ES-I3 (cell line): ENCODE results near the gene GALE.
"Not testable (repeated sequence)": the region's sequence is repeated elsewhere in the genome, so short reads cannot be mapped to it uniquely, and the experiment has no call there.

Experiments used
- H3K36me3 ChIP-seq: 2 replicates; pipeline ENCODE4 v1.6.1; 2013; ENCODE audit warnings: mild to moderate bottlenecking, low read length, control low read depth, moderate library complexity; ENCODE audit not compliant: insufficient read depth
- H3K4me1 ChIP-seq: 2 replicates; pipeline ENCODE4 v1.6.1; 2013; ENCODE audit warnings: mild to moderate bottlenecking, control low read depth, low read length; ENCODE audit not compliant: insufficient read depth
- H3K9ac ChIP-seq: 2 replicates; pipeline ENCODE4 v1.6.1; 2013; ENCODE audit warnings: low read depth, mild to moderate bottlenecking, low read length, moderate library complexity
- H3K9me3 ChIP-seq: 2 replicates; pipeline ENCODE4 v1.6.1; 2013; ENCODE audit warnings: mild to moderate bottlenecking, low read length, moderate library complexity; ENCODE audit not compliant: control insufficient read depth, insufficient read depth

Gene GALE

DNA sequence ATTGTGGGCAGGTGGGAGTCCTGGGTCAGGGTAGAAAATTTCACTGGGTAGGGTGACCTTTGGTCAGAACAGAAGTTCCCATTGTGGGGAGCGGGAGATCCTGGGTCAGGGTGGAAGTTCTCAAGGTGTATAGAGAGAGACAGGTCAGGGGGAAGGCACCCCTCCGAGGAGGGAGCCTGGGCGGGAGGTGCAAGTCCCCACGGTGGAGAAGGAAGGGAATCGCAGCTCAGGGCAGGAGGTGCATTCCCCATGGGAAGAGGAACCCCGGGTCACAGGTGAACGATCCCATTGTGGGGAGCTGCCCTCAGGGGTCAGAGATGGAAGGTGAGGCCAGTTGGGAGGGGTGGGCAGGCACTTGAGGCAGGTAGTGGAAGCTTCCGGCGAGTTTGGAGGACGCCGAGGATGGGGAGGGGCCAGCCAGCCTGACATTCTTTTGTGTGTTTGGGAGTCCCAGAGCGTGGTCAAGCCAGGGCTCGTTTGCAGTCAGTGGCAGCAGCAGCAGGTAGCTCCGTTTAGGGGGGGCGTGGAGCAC is 9.0 kb downstream of the GALE start:
- H3K9me3 ChIP-seq: no peaks in the 10 kb centered on the region
- H3K36me3 ChIP-seq: peaks cover 8% of the 10 kb centered on the region
- H3K9ac ChIP-seq: peak overlapping the region; percentile 86
- peaks cover 9% of the 10 kb centered on the region for H3K4me1 ChIP-seq

DNA sequence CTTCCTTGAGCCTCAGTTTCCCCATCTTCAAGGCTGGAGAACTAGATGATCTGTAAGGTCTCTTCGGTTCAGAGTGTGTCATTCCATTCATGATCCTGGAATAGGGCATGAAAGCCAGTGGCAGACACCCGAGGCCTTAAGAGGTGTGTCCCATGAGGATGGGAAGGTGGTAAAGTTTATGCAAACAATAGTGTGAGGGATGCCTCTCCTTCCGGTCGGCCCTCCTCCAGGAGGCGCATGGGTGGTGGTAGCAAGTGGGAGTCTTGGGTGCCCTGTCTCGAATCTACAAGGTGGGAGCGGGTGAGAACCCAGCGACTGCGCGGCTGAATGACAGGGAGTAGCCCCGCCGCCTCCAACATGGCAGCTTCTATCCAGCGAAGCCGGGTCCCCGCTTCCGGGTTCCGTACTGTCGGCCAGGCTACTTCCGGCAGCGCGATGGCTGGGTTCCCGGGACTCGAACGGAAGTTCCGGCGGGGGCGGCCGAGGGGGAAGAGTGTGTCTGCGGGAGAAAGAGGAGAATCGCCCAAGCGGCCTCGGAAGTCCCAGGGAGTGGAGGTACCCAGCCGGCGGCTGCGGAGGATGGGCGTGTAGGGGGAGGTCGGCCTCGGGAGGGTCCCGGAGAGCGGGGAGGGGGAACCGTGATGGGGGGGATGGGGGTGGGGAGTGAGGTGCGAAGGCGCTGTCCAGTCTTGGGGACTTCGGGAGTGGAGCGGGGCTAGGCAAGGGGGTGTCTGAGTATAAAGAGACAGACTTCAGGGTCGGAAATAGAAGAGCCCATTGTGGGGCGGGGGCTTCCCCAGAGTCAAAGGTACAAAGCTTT is 9.6 kb downstream of the GALE start, which contains the start of gene LYPLA2:
Gene LYPLA2, plus strand, starts transcription at position 450 of the 820 bp plus-strand sequence. CDS start 1,538 bp downstream, outside the sequence.
- H3K4me1 ChIP-seq: peaks cover 9% of the 10 kb centered on the region
- H3K9me3 ChIP-seq: no peaks in the 10 kb centered on the region
- peaks cover 12% of the 10 kb centered on the region for H3K36me3 ChIP-seq
- H3K9ac ChIP-seq: peak within 1 kb of the TSS; percentile 86

DNA sequence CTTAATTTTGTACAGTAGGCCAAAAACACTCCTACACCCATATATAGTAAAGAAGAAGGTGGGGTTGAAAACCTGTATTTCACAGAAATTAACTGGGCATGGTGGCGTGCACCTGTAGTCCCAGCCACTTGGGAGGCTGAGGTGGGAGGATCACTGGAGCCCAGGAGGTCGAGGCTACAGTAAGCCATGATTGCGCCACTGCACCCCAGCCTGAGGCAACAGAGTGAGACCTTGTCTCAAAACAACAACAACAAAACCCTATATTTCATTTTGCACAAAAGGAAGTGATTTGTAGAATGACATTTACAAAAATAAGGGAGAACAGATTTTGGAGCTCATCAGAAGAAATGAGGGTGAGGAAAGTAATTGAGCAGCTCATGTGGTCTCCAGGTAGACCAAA is 11.9 kb downstream of the GALE start:
- Histone ChIP-seq H3K9ac (no peak overlapping the region), H3K36me3 (peaks cover 9% of the 10 kb centered on the region), H3K4me1 (peaks cover 9% of the 10 kb centered on the region), H3K9me3 (no peaks in the 10 kb centered on the region)

DNA sequence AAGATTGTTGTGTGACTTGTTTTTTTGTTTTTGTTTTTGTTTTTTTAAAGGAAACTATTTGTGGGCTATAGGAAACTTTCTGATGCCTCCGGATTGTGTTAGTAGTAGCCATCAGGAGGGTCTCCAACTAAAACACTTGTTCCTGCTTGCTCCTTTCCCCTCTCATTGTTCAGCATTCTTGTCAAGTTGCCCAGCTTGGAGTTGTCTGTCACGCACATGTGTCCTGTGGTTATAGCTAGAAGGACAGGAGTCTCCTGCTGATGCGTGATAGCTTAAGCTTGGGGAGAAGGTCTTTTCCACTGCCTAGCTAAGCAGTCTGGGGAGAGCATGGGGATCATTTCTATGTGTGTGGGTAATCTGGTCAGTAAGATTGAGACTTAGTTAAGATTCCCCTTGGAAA is 12.9 kb downstream of the GALE start:
- peaks cover 9% of the 10 kb centered on the region for H3K36me3 ChIP-seq
- no peak overlapping the region for H3K9ac ChIP-seq
- no peaks in the 10 kb centered on the region for H3K9me3 ChIP-seq
- H3K4me1 ChIP-seq: peaks cover 9% of the 10 kb centered on the region

DNA sequence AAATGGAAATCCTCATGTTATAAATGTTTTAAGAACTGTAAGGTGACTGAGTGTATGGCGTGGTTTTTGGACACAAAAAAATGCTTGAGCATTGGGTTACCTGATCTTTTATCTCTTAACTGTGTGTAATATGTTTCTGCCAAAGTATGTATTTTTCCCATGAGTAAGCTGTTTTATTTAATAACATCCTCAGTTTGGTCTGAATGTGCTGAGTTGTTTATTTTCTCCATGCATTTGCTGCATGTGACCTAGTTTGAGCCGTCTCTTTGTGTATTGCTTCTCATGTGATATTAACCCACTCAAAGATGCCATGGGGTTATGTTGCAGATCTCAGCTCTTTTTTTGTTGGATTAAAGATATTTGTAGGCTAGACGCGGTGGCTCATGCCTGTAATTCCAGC is 15.7 kb downstream of the GALE start:
- Histone ChIP-seq H3K36me3 (peaks cover 11% of the 10 kb centered on the region), H3K9me3 (no peaks in the 10 kb centered on the region), H3K9ac (no peak overlapping the region), H3K4me1 (peaks cover 4% of the 10 kb centered on the region; the same call in 1 of the 2 replicates)

DNA sequence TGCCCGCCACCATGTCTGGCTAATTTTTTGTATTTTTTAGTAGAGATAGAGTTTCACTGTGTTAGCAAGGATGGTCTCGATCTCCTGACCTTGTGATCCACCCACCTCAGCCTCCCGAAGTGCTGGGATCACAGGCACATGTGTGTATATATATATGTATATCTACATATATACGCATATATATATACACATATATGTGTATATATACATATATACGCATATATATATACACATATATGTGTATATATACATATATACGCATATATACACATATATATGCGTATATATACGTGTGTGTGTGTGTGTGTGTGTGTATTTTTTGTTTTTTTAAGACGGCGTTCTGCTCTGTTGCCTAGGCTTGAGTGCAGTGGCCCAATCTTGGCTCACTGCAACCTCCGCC is 17.4 kb downstream of the GALE start:
- H3K9ac ChIP-seq, H3K4me1 ChIP-seq, H3K9me3 ChIP-seq: not testable (repeated sequence)
- peaks cover 11% of the 10 kb centered on the region for H3K36me3 ChIP-seq

DNA sequence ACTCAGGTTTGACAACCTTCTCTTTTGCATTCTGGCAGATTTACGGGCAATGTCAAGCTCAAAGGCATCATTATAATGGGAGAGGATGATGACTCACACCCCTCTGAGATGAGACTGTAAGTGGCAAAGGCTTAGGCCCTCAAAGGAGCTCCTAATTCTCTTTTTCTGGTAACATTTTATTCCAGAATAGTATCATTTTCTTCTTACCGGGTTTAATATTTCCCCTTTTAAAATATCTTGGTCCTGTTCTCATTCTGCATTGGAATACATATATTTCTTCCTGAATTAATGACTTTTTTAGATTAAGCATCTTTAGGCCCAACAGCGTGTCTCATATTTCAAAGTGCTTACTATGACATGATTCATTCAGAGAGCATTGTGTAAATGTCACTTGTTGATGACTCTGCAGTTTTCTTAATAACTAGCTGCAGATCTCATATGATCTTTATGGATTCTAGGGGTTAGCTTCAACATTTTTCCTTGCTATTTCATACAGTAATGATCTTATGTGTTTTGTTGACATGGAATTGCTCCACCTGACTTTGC is 20.7 kb downstream of the GALE start:
- Histone ChIP-seq H3K36me3 (peaks cover 2% of the 10 kb centered on the region; the same call in 1 of the 2 replicates), H3K4me1 (peaks cover 9% of the 10 kb centered on the region), H3K9me3 (no peaks in the 10 kb centered on the region), H3K9ac (no peak overlapping the region)

DNA sequence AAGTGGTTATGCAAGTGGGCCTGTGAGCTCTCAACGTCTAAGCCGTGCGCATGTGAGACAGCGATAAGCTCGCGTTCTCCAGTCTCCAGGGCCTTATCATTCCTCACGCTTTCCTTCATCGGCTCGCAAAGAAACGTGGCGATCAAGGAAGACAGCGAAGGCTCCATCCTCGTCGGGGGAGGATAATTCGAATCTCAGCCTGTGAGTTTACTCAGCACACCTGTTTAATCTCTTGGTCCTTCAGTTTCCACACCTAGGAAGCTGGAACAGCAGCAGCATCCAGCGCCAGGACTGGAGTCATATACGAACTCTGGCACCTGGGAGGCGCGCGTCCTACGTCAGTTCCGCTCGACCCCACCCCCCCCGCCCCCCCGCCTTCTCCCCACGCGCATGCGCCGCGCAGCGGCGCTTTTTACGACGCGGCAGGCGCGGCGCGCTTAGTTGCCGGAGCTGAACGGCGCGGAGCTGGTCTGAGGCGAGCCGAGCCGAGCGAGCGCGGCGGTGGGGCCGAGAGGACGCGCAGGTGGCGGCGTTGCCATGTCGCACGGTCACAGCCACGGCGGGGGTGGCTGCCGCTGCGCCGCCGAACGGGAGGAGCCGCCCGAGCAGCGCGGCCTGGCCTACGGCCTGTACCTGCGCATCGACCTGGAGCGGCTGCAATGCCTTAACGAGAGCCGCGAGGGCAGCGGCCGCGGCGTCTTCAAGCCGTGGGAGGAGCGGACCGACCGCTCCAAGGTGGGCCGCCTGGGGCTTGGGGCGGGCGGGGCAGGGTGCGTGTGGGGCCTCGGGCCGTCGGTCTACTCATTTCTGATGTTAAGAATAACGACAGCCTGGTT is 22.4 kb downstream of the GALE start, which contains the start of gene PITHD1:
Gene PITHD1, plus strand, starts transcription at position 440 of the 836 bp plus-strand sequence. Its CDS starts 98 bp downstream, at position 538.
- H3K36me3 ChIP-seq: peaks cover 2% of the 10 kb centered on the region; the same call in 1 of the 2 replicates
- no peaks in the 10 kb centered on the region for H3K9me3 ChIP-seq
- H3K4me1 ChIP-seq: peaks cover 9% of the 10 kb centered on the region
- H3K9ac ChIP-seq: peak within 1 kb of the TSS; percentile 95

DNA sequence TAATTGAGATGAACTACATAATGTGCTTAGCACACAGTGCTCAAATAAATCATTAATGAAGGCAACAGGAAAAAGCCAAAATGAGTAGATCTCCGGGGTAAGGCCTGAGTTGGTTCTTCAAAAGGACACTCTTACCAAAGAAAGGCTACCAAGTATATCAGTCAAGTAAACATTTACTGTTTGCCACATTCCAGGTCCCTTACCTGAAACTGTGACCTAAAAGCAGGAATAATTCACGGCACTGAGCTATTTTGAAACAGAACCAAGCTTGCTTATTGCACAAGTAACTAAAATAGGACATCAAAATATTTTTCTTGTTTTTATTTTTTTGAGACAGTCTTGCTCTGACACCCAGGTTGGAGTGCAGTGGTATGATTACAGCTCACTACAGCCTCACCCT is 24.3 kb downstream of the GALE start:
- peaks cover 9% of the 10 kb centered on the region for H3K4me1 ChIP-seq
- no peaks in the 10 kb centered on the region for H3K9me3 ChIP-seq
- no peak overlapping the region for H3K9ac ChIP-seq
- H3K36me3 ChIP-seq: peaks cover 2% of the 10 kb centered on the region; the same call in 1 of the 2 replicates

DNA sequence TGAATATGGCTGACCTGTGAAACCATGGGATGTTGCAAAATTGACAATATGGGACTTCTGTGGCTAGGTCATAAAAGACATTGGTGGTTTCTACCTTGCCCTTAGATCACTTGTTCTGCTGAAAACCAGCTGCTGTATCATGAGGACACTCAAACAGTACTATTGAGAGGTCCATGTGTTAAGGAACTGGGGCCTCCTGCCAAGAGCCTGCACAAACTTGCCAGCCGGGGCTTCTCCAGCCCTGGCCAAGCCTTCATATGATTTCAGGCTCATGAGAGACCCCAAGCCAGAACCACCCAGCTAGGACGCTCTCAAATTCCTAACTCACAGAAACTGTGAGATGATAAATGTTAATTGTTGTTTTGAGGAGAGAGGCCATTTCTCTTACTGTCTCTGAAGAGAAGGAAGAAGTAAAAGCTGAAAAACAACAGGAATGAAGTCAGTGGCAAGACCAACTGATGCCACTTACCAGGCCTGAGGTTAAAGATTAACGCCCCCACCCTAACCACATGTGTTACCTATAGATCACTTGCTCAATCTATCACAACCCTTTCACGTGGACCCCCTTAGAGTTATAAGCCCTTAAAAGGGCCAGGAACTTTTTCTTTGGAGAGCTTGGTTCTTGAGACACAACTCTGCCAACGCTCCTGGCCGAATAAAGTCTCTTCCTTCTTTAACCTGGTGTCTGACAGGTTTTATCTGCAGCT is 26.2 kb downstream of the GALE start:
- Histone ChIP-seq H3K9me3 (no peaks in the 10 kb centered on the region), H3K9ac (no peak overlapping the region), H3K4me1 (peaks cover 5% of the 10 kb centered on the region), H3K36me3 (peaks cover 2% of the 10 kb centered on the region; the same call in 1 of the 2 replicates)

DNA sequence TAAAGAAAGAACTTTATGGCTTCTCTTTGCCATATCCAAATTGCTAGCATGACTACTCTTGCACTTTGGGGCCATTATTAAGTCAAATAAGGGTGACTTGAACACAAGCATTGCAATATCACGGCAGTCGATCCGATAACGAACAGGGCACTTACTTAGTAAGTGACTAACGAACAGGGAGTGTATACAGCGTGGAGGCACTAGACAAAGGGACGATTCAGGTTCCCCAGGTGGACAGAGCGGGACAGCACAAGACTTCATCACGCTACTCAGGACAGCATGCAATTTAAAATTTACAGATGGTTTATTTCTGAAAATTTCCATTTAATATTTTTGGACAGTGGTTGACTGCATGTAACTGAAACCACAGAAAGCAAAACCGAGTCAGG is 27.7 kb downstream of the GALE start:
- Histone ChIP-seq H3K9ac (no peak overlapping the region), H3K9me3 (no peaks in the 10 kb centered on the region), H3K36me3 (peaks cover 4% of the 10 kb centered on the region; the same call in 1 of the 2 replicates), H3K4me1 (no peaks in the 10 kb centered on the region)

DNA sequence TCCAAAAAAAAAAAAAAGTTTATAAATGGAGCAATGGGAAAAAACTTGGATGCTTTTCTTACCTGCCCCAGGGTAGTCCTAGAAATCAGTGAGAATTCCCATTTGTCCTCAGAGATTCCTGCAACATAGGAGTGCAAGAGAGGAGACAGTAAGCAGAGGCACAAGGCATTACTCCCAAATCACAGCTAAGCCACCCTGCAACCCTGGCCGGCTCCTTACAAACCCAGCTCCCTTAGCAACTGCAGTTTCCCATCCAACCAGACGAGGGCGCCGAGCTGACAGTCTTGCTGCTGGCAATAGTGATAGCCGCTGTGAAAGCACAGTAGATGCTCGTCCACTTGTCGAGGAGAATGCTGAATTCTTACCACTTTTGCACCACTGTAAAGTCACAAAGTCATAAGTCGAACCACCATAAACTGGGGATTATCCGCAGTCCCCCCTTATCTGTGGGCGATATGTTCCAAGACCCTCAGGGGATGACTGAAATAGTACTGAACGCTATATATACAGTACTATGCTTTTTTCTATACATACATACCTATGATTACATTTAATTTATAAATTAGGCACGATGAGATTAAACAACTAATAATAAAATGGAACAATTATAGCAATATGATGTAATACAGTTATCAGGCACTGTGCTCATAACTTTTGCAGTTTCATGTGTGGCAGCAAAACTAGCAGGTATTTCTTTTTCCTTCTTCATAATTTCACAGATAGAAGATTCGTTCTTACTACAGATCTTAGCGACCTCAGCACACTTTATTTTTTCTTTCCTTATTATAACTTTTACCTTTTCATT is 28.3 kb downstream of the GALE start:
- H3K9me3 ChIP-seq: no peaks in the 10 kb centered on the region
- H3K36me3 ChIP-seq: peaks cover 7% of the 10 kb centered on the region; the same call in 1 of the 2 replicates
- no peaks in the 10 kb centered on the region for H3K4me1 ChIP-seq
- H3K9ac ChIP-seq: no peak overlapping the region

DNA sequence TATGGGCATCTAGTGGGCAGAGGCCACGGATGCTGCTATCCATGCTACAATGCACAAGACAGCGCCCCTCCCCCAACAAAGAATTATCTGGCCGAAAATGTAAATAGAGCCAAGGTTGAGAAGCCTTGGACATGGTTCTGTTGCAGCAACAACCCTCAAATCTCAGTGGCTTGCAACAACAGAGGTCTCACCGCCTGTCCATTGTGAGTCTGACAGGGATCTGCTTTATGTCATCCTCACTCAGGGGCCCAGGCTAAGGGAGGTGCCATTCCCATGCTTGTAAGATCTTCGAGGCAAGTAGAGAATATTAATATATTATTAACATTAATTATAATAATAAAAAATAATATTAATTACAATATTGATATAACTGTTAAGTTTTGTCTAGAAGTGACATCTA is 31.8 kb downstream of the GALE start:
- no peak overlapping the region for H3K9ac ChIP-seq
- H3K4me1 ChIP-seq: no peaks in the 10 kb centered on the region
- no peaks in the 10 kb centered on the region for H3K9me3 ChIP-seq
- peaks cover 7% of the 10 kb centered on the region; the same call in 1 of the 2 replicates for H3K36me3 ChIP-seq
